ENCODE data around the gene GSAP. TPM values are rescaled to one million over a fixed set of nuclear protein-coding genes. Genes with fewer than 3 reads are reported as not detected.
"Not testable (repeated sequence)": the region's sequence is repeated elsewhere in the genome, so short reads cannot be mapped to it uniquely, and the experiment has no call there.

The GSAP gene
- total RNA-seq, 2 experiments from 2014 or later: 1.7 TPM

- Mint-ChIP-seq H3K9me3 (peaks cover 2% of the 10 kb centered on the region), H3K36me3 (no peaks in the 10 kb centered on the region), H3K4me1 (peaks cover 13% of the 10 kb centered on the region), H3K27me3 (no peaks in the 10 kb centered on the region), H3K4me3 (no peak overlapping the region), H3K27ac (no peak overlapping the region)
- DNase-seq: no peak
Measured at GRCh38 chr7:77339726-77340125, 76.4 kb downstream of the GSAP start.

- Mint-ChIP-seq H3K9me3 (peaks cover 2% of the 10 kb centered on the region), H3K27ac (no peak overlapping the region), H3K36me3 (no peaks in the 10 kb centered on the region), H3K4me1 (peaks cover 13% of the 10 kb centered on the region), H3K4me3 (no peak overlapping the region), H3K27me3 (no peaks in the 10 kb centered on the region)
- no peak for DNase-seq
Measured at GRCh38 chr7:77338883-77339629, 77.1 kb downstream of the GSAP start.

- no peaks in the 10 kb centered on the region for H3K36me3 Mint-ChIP-seq
- no peak overlapping the region for H3K27ac Mint-ChIP-seq
Measured at GRCh38 chr7:77338260-77338659, 77.9 kb downstream of the GSAP start.

GRCh38 chr7:77337456-77337990 lies 78.6 kb downstream of the GSAP start:
- H3K4me3 Mint-ChIP-seq: no peak overlapping the region
- H3K4me1 Mint-ChIP-seq: peaks cover 13% of the 10 kb centered on the region
- peaks cover 2% of the 10 kb centered on the region for H3K9me3 Mint-ChIP-seq
- no peaks in the 10 kb centered on the region for H3K36me3 Mint-ChIP-seq
- peak overlapping the region; percentile 15 for H3K27ac Mint-ChIP-seq
- DNase-seq: no peak
- H3K27me3 Mint-ChIP-seq: no peaks in the 10 kb centered on the region

More at GRCh38 chr7:77338260-77338659, 77.9 kb downstream of the GSAP start:
- no peaks in the 10 kb centered on the region for H3K27me3 Mint-ChIP-seq
- no peak for DNase-seq
- H3K4me1 Mint-ChIP-seq: peaks cover 13% of the 10 kb centered on the region
- H3K4me3 Mint-ChIP-seq: no peak overlapping the region
- peaks cover 2% of the 10 kb centered on the region for H3K9me3 Mint-ChIP-seq

- H3K4me3 Mint-ChIP-seq: no peak overlapping the region
Measured at GRCh38 chr7:77335581-77335980, 80.6 kb downstream of the GSAP start.

GRCh38 chr7:77334039-77334438 lies 82.1 kb downstream of the GSAP start:
- not testable (repeated sequence) for H3K4me3 Mint-ChIP-seq, H3K27me3 Mint-ChIP-seq, DNase-seq, H3K36me3 Mint-ChIP-seq, H3K9me3 Mint-ChIP-seq, H3K27ac Mint-ChIP-seq
- peaks cover 38% of the 10 kb centered on the region for H3K4me1 Mint-ChIP-seq

More at GRCh38 chr7:77335581-77335980, 80.6 kb downstream of the GSAP start:
- H3K9me3 Mint-ChIP-seq: peaks cover 2% of the 10 kb centered on the region
- peaks cover 25% of the 10 kb centered on the region for H3K4me1 Mint-ChIP-seq
- no peak overlapping the region for H3K27ac Mint-ChIP-seq
- no peak for DNase-seq
- H3K36me3 Mint-ChIP-seq: no peaks in the 10 kb centered on the region
- H3K27me3 Mint-ChIP-seq: no peaks in the 10 kb centered on the region

- H3K36me3 Mint-ChIP-seq: no peaks in the 10 kb centered on the region
- peaks cover 47% of the 10 kb centered on the region for H3K4me1 Mint-ChIP-seq
- no peak overlapping the region for H3K4me3 Mint-ChIP-seq
- H3K27me3 Mint-ChIP-seq: no peaks in the 10 kb centered on the region
- no peak overlapping the region for H3K27ac Mint-ChIP-seq
- peak; percentile 61 for DNase-seq
- no peaks in the 10 kb centered on the region for H3K9me3 Mint-ChIP-seq
Measured at GRCh38 chr7:77331938-77332695, 84.0 kb downstream of the GSAP start.

- Mint-ChIP-seq H3K27me3 (no peaks in the 10 kb centered on the region), H3K9me3 (no peaks in the 10 kb centered on the region), H3K4me1 (peaks cover 57% of the 10 kb centered on the region), H3K4me3 (peak overlapping the region; percentile 26), H3K36me3 (no peaks in the 10 kb centered on the region), H3K27ac (peak overlapping the region; percentile 72)
- peak; percentile 19 for DNase-seq
Measured at GRCh38 chr7:77330169-77330882, 85.8 kb downstream of the GSAP start.

GRCh38 chr7:77329466-77330168 lies 86.5 kb downstream of the GSAP start:
- peaks cover 57% of the 10 kb centered on the region for H3K4me1 Mint-ChIP-seq
- no peaks in the 10 kb centered on the region for H3K9me3 Mint-ChIP-seq
- H3K27ac Mint-ChIP-seq: peak overlapping the region; percentile 72
- no peaks in the 10 kb centered on the region for H3K36me3 Mint-ChIP-seq
- peak overlapping the region; percentile 26 for H3K4me3 Mint-ChIP-seq
- H3K27me3 Mint-ChIP-seq: no peaks in the 10 kb centered on the region
- DNase-seq: no peak

GRCh38 chr7:77328669-77329068 lies 87.5 kb downstream of the GSAP start:
- Mint-ChIP-seq H3K27ac (peak overlapping the region; percentile 86), H3K36me3 (no peaks in the 10 kb centered on the region), H3K27me3 (no peaks in the 10 kb centered on the region), H3K4me3 (peak overlapping the region; percentile 41), H3K9me3 (no peaks in the 10 kb centered on the region), H3K4me1 (peaks cover 57% of the 10 kb centered on the region)
- no peak for DNase-seq

GRCh38 chr7:77327932-77328628 lies 88.1 kb downstream of the GSAP start:
- Mint-ChIP-seq H3K4me3 (peak overlapping the region; percentile 56), H3K9me3 (no peaks in the 10 kb centered on the region), H3K27me3 (no peaks in the 10 kb centered on the region), H3K36me3 (no peaks in the 10 kb centered on the region), H3K27ac (peak overlapping the region; percentile 86), H3K4me1 (peaks cover 57% of the 10 kb centered on the region)
- DNase-seq: peak; percentile 39

GRCh38 chr7:77327067-77327931 lies 88.8 kb downstream of the GSAP start:
- Mint-ChIP-seq H3K4me3 (peak overlapping the region; percentile 56), H3K9me3 (no peaks in the 10 kb centered on the region), H3K4me1 (peaks cover 57% of the 10 kb centered on the region), H3K27ac (peak overlapping the region; percentile 86), H3K27me3 (no peaks in the 10 kb centered on the region), H3K36me3 (no peaks in the 10 kb centered on the region)
- no peak for DNase-seq

- no peaks in the 10 kb centered on the region for H3K27me3 Mint-ChIP-seq
- H3K4me1 Mint-ChIP-seq: peaks cover 49% of the 10 kb centered on the region
- H3K9me3 Mint-ChIP-seq: no peaks in the 10 kb centered on the region
- DNase-seq: no peak
- H3K36me3 Mint-ChIP-seq: no peaks in the 10 kb centered on the region
- no peak overlapping the region for H3K4me3 Mint-ChIP-seq
- no peak overlapping the region for H3K27ac Mint-ChIP-seq
Measured at GRCh38 chr7:77326131-77326530, 90.0 kb downstream of the GSAP start.
